Activated naive CD8-positive, alpha-beta T cell (primary cell): Measurements from ENCODE around the gene DHX58.

Experiments
- H3K27ac Mint-ChIP-seq: one replicate; pipeline ENCODE4 v1.8.0; 2021; ENCODE audit warnings: mixed read lengths
- H3K27me3 Mint-ChIP-seq: one replicate; pipeline ENCODE4 v1.8.0; 2021; ENCODE audit warnings: mixed read lengths
- H3K36me3 Mint-ChIP-seq: one replicate; pipeline ENCODE4 v1.8.0; 2021; ENCODE audit warnings: mixed read lengths
- H3K4me1 Mint-ChIP-seq: one replicate; pipeline ENCODE4 v1.8.0; 2021; ENCODE audit warnings: low read depth, mixed read lengths
- H3K4me3 Mint-ChIP-seq: one replicate; pipeline ENCODE4 v1.8.0; 2021; ENCODE audit warnings: mild to moderate bottlenecking, mixed read lengths
- H3K9me3 Mint-ChIP-seq: one replicate; pipeline ENCODE4 v1.8.0; 2021; ENCODE audit warnings: low read depth, mixed read lengths

The DHX58 gene

DNA sequence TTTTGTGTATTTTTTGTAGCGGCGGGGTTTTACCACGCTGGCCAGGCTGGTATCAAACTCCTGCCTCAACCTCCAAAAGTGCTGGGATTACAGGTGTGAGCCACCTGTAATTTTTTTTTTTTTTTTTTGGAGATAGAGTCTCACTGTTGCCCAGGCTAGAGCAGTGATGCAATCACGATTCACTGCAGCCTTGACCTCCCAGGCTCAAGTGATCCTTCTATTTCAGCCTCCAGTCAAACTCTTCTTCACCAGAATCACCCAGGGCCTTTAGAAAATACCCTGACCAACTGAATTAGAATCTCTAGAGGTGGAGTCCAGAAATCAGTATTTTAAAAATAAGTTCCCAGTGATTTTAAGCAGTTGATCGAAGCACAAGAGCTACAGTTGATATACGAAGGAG, 22.6 kb upstream of the DHX58 start:
- Mint-ChIP-seq H3K27ac (peak overlapping the region; percentile 34), H3K27me3 (no peaks in the 10 kb centered on the region), H3K36me3 (no peaks in the 10 kb centered on the region), H3K4me3 (no peak overlapping the region), H3K4me1 (peaks cover 58% of the 10 kb centered on the region), H3K9me3 (no peaks in the 10 kb centered on the region)

DNA sequence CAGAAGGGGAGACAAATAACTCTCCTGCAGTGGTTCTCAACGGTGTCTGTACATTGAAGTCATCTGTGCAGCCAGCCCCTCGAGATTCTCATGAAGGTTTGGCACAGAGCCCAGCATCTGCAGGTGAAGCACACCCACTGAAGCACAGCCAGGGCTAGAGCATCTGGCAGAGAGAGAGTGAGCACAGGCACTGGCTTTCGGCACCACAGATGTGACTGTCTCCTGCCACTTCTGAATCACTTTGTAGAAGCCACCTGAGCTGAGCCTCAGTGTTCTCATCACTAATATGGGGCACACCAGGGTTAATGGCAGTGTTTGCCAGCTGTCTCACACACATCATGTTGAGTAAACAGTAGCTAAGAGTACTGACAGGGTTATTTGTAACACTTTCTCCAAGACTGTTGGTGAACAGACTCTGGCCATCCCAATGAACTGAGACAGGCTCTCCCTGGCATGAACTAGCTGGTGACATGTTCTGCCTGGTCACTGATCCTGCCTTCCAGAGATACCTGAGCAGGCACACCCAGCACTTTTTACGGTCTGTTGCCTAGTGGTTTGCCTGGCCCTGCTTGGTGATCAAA, 21.0 kb upstream of the DHX58 start:
- Mint-ChIP-seq H3K9me3 (no peaks in the 10 kb centered on the region), H3K27me3 (no peaks in the 10 kb centered on the region), H3K4me1 (peaks cover 56% of the 10 kb centered on the region), H3K27ac (peak overlapping the region; percentile 82), H3K4me3 (peak overlapping the region; percentile 24), H3K36me3 (no peaks in the 10 kb centered on the region)

DNA sequence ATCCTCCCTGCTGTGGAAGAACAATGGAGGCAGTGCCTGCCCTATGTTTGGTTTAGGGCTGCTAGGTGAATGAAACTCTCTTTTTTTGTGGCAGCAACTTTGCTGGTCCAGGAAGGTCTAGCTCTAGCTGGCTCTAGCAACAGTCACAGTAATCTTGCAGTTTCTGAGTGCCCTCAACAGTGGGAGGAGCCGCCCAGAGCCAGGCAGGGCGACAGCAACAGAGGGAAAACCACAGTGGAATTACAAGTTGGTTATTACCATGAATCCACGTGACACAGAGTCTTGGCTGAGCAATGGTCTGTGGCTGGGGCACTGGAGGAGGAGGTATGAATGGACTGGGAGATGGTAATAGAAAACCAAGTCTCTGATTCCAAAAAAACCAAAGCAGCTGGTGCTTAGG, 20.4 kb upstream of the DHX58 start:
- no peaks in the 10 kb centered on the region for H3K9me3 Mint-ChIP-seq
- peaks cover 2% of the 10 kb centered on the region for H3K36me3 Mint-ChIP-seq
- peak overlapping the region; percentile 46 for H3K4me3 Mint-ChIP-seq
- H3K4me1 Mint-ChIP-seq, result peaks cover 52% of the 10 kb centered on the region
- no peaks in the 10 kb centered on the region for H3K27me3 Mint-ChIP-seq
- H3K27ac Mint-ChIP-seq, result peak overlapping the region; percentile 82

DNA sequence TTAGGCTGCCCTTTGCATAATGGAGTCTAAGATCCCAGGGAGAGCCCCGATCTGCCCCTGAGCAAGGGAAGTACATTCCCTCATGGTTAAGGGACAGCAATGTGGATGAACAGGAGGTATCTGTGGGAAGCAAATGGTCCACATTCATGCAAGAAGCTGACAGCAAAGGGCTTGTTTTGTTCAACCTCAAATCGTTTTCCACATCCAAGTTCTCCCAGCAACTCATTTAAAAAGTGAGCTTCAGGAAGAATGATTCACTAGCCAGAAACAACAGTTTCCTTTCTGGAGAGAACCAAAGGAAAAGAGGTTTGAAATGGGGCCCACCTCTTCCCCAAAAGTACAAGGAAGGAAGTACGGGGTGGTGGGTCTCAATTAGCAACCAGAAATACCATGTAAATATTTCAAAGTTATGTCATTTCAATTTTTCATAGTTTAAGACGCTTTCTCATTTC, 19.5 kb upstream of the DHX58 start:
- no peak overlapping the region for H3K27ac Mint-ChIP-seq
- no peak overlapping the region for H3K4me3 Mint-ChIP-seq
- H3K27me3 Mint-ChIP-seq, result no peaks in the 10 kb centered on the region
- H3K4me1 Mint-ChIP-seq, result peaks cover 51% of the 10 kb centered on the region
- no peaks in the 10 kb centered on the region for H3K9me3 Mint-ChIP-seq
- peaks cover 4% of the 10 kb centered on the region for H3K36me3 Mint-ChIP-seq

DNA sequence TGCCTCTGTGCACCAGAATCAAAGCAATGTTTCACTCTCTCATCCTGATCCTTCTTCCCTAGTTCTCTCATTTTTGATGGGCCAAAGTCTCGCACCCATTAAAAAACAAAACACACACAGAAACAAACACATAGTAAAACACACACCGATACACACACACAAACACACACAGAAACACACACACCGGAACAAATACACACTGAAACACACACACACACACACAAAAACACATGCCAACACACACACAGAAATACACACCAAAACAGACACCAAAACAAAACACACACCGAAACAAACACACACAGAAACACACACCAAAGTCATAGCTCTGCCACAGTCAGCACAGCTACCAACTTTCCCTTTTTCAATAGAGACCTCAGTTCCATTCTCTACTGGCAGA, 18.7 kb upstream of the DHX58 start:
- Mint-ChIP-seq H3K4me3 (no peak overlapping the region), H3K9me3 (no peaks in the 10 kb centered on the region), H3K36me3 (peaks cover 5% of the 10 kb centered on the region), H3K4me1 (peaks cover 45% of the 10 kb centered on the region), H3K27me3 (no peaks in the 10 kb centered on the region), H3K27ac (peak overlapping the region; percentile 87)

DNA sequence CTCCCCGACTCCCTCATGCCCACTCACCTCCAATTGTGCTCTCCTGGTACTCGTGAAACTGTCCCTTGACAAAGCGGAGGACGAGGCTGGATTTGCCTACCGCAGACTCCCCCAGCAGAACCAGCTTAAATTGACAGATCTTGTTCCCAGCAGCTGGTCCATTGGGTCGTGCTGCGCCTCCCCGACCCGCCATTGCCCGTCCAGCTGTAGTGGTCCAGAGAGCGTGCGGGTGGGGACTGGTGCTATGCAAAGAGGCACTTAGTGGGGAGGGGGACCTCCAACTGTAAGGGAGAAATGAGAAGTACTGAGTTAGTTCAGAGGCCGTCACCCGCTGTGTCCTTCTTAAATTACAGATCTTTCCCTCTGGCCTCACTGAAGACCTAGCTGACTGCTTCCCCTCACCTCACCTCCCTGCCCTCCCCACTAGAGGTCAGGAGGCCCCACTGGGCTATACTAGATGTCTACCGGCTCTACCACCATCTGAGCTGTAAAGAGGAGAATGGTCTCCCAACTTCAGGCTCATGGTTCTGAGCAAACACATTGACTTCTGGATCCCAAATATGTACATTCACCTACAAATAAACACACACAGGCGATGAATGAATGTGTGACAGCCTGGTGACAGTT, 17.9 kb upstream of the DHX58 start:
- H3K4me1 Mint-ChIP-seq, result peaks cover 40% of the 10 kb centered on the region
- H3K27ac Mint-ChIP-seq, result peak overlapping the region; percentile 85
- H3K4me3 Mint-ChIP-seq, result no peak overlapping the region
- peaks cover 5% of the 10 kb centered on the region for H3K36me3 Mint-ChIP-seq
- H3K9me3 Mint-ChIP-seq, result no peaks in the 10 kb centered on the region
- H3K27me3 Mint-ChIP-seq, result no peaks in the 10 kb centered on the region

DNA sequence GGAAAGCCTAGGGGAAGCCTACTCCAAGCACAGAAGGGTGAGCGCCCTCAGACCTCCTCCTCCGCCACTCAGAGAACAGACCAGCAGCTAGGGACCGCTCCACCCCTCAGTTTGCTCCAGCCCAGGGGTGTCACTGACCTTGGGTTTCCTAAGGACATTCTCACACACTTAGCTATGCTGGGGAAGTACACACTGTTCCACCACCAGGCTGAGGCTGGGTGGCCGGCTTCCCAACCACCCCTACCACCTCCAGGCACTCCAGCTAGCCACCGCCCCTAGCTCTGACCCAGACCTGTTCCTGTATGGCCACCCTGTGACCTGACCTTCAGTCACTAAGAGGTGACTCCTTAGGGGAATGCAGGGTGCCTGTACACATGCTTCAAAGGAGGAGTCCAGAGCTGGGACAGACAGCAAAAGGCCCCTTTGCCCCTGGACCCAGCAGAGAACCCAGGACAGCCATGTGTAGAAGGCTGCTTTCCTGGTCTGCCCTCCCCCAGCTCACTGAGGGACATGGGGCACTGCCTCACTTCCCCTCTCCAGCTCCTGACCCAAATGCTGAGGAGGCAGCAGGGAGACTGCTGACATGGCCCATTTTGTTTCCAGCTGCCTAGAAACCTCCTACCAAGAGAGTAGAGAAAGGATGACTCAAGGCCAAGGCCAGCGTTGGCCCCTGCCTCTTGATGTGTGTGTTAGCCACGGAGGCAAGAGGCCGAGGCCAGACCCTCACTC, 16.8 kb upstream of the DHX58 start:
- peaks cover 32% of the 10 kb centered on the region for H3K4me1 Mint-ChIP-seq
- no peak overlapping the region for H3K4me3 Mint-ChIP-seq
- no peaks in the 10 kb centered on the region for H3K9me3 Mint-ChIP-seq
- H3K27me3 Mint-ChIP-seq, result no peaks in the 10 kb centered on the region
- H3K36me3 Mint-ChIP-seq, result peaks cover 5% of the 10 kb centered on the region
- no peak overlapping the region for H3K27ac Mint-ChIP-seq

DNA sequence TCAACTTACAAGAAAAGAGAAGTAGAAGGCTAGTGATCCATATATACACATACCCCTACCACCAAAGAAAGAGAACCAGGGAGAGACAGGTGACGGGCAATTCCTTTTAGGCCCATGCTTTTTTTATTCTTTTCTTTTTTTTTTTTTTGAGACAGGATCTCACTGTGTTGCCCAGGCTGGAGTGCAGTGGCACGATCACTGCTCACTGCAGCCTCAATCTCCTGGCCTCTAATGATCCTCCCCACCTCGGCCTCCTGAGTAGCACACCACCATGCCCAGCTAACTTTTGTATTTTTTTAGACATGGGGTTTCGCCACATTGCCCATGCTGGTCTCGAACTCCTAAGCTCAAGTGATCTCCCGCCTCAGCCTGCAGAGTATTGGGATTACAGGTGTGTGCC, 14.9 kb upstream of the DHX58 start:
- Mint-ChIP-seq H3K27me3 (no peaks in the 10 kb centered on the region), H3K4me1 (peaks cover 15% of the 10 kb centered on the region), H3K27ac (no peak overlapping the region), H3K9me3 (no peaks in the 10 kb centered on the region), H3K4me3 (no peak overlapping the region), H3K36me3 (peaks cover 5% of the 10 kb centered on the region)

DNA sequence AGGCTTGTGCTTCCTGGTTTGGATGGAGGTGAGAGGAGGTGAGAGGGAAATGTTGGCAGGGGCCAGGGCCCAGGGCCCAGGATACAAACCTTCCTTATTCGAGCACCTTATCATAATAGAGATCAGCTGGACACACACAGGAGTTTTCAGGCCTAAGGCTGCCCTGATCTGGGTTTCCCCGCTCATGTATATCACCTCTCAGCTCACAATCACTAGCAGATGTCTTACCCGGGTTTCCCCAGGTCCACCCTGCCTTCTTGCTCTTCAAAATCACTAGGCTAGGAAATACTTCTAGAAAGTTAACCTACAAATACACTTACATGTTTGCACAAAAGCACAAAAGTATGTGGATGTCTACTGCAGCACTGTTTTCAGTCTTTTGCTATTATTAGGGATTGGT, 14.3 kb upstream of the DHX58 start:
- Mint-ChIP-seq H3K4me1 (peaks cover 11% of the 10 kb centered on the region), H3K36me3 (peaks cover 5% of the 10 kb centered on the region), H3K9me3 (no peaks in the 10 kb centered on the region), H3K27me3 (no peaks in the 10 kb centered on the region), H3K27ac (peak overlapping the region; percentile 17), H3K4me3 (no peak overlapping the region)

DNA sequence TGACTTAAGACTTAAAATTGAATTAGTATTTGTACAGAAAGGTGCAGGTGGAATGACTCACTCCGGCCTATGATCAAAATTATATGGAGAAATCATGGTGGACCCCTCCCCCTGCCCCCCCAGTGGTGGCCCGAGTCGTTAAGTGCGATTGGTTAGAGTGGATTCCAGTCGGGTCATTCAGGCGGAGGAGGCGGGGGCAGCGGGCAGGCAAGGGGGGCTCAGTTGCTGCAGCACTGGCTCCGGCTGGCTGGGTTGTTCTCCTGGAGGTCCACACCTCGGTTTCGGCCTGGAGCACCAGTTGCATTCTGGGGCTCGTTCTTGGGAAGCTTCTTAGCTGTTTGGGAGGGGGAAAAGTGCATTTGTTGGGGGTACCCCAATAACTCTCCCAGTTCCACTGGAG, 13.1 kb upstream of the DHX58 start:
- Mint-ChIP-seq H3K27me3 (no peaks in the 10 kb centered on the region), H3K36me3 (peaks cover 5% of the 10 kb centered on the region), H3K4me1 (peaks cover 6% of the 10 kb centered on the region), H3K4me3 (no peak overlapping the region), H3K27ac (no peak overlapping the region), H3K9me3 (no peaks in the 10 kb centered on the region)

DNA sequence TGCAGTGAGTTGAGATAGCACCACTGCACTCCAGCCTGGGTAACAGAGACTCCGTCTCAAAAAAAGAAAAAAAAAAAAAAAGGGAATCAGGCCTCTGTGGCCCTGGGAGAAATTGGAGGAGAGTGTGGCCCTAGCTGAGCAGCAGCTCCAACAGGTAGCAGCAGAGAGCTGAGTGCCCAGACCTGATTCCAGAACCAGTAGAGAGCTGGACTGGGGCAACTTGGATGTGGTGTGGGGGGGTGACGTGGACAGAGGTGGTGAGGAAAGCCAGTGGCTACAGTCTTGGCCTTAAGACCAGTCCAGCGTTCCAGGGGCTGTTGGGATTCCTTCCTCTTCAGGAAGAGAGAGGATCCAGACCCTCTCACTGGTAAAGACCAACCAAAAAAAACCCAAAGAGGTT, 11.7 kb upstream of the DHX58 start:
- H3K27me3 Mint-ChIP-seq, result no peaks in the 10 kb centered on the region
- no peak overlapping the region for H3K27ac Mint-ChIP-seq
- H3K9me3 Mint-ChIP-seq, result no peaks in the 10 kb centered on the region
- H3K36me3 Mint-ChIP-seq, result peaks cover 5% of the 10 kb centered on the region
- peaks cover 12% of the 10 kb centered on the region for H3K4me1 Mint-ChIP-seq
- H3K4me3 Mint-ChIP-seq, result no peak overlapping the region

DNA sequence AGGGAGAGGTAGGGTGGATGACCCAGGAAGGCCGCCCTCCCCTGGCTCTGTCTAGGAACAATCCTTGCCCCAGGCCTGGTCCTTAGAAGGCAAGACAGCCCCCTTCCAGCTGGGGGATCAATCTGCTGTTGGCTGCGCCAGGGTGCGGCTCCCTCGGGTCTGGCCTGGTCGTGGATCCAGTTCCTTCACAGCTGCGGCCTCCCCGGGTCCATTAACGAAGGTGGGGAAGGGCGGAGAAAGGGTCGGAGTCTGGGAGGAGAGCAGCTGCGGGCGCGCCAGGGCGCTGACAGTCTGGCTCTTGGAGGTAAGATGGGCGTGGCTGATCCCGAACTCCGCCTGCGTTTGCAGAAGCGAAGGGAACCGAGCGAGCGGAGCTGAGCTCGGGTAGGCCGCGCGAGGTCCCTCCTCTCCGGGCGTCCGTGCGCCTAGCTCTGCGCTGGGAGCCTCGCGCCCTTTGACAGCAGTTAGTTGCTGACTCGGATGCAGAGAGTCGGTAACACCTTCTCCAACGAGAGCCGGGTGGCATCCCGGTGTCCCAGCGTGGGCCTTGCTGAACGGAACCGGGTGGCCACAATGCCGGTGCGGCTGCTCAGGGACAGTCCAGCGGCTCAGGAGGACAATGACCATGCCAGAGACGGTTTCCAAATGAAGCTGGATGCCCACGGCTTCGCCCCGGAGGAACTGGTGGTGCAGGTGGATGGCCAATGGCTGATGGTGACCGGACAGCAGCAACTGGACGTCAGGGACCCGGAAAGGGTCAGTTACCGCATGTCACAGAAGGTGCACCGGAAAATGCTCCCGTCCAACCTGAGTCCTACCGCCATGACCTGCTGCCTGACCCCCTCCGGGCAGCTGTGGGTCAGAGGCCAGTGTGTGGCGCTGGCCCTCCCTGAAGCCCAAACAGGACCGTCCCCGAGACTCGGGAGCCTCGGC, 10.1 kb upstream of the DHX58 start, which contains the start of gene HSPB9:
HSPB9 (plus strand) TSS at position 434 of the 933 bp plus-strand sequence; CDS start at position 481, 47 bp downstream.
- H3K9me3 Mint-ChIP-seq, result no peaks in the 10 kb centered on the region
- H3K4me3 Mint-ChIP-seq, result peak within 1 kb of the TSS; percentile 83
- no peaks in the 10 kb centered on the region for H3K27me3 Mint-ChIP-seq
- peak within 1 kb of the TSS; percentile 76 for H3K27ac Mint-ChIP-seq
- H3K36me3 Mint-ChIP-seq, result peaks cover 3% of the 10 kb centered on the region
- peaks cover 16% of the 10 kb centered on the region for H3K4me1 Mint-ChIP-seq

DNA sequence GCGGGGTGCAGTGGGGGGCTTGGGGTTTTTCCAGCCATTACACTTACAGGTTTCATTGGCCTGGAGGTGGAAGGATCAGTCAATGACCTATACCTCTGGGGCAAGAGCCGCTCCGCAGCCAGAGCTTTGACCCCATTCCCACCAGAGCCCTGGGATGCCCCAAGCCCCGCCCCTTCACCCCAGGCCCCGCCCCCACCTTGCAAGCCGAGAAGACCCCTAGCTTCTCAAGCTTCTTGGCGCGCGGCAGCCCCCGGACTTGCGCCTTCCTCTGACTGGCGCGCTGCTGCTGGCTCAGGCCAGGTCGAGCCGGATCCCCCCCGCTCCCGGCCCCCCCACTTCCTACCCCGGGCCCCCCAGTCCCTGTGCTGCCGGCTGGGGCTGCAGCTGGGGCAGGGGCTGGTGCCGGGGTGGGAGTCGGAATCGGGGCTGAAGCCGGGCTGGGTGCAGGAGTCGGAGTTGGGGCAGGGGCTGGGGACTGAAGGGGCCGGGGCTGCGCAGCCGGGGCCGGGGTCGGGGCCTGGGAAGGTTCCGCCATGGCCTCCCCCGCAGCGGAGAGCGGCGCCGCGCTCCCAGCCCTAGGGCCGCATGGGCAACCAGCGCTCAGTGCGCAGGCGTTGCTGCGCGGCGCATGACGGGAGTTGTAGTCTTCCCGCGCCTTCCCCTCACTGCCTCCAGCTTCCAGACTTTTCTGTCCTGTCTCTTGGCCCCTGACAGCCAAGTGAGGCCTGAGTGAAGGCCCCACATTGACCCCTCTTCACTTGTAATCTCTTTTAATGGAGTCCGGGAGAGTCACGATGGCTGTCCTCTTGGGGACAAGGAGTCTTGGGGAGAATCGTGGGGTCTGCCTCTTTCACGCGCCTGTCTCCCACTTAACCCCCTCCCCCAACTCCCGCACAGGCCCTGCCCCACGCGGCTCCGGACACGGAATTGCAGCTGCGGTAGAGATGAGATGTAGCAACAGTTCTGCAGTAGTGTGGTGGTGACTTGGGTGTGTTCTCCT, 8.6 kb upstream of the DHX58 start, which contains the start of gene KAT2A:
KAT2A (minus strand) TSS at position 598 of the 1,000 bp plus-strand sequence; CDS start at position 535, 63 bp downstream.
- Mint-ChIP-seq H3K4me3 (peak within 1 kb of the TSS; percentile 83), H3K4me1 (peaks cover 22% of the 10 kb centered on the region), H3K36me3 (peaks cover 2% of the 10 kb centered on the region), H3K9me3 (no peaks in the 10 kb centered on the region), H3K27ac (peak within 1 kb of the TSS; percentile 76), H3K27me3 (no peaks in the 10 kb centered on the region)
